SHP77 treated with DMSO at 0.1 percent for 48 hours (cell line): ENCODE data around the gene ANXA3.
A peak's percentile ranks its signal among the peaks of the same experiment; 100 is the strongest.

ENCODE experiments used
- DNase-seq: peaks from one replicate; lab custom pipeline; 2025; lab: John Stamatoyannopoulos, UW

The ANXA3 gene

DNA sequence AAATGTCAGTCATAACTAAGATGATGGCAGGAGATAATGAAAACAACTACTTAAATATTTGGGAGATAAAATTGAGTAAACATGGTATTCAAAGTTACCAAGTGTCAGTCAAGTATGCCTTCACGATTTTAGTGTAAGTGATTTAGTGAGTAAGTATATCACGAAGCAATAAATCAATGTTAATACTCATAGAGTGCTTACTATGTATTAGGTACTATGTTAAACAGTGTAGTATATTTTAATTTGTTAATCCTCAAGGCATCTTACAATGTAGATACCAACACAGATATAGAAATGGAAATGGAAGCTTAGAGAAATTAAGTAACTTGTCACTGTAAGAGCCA lies 59.6 kb downstream of the ANXA3 start:
- DNase-seq: no peak

DNA sequence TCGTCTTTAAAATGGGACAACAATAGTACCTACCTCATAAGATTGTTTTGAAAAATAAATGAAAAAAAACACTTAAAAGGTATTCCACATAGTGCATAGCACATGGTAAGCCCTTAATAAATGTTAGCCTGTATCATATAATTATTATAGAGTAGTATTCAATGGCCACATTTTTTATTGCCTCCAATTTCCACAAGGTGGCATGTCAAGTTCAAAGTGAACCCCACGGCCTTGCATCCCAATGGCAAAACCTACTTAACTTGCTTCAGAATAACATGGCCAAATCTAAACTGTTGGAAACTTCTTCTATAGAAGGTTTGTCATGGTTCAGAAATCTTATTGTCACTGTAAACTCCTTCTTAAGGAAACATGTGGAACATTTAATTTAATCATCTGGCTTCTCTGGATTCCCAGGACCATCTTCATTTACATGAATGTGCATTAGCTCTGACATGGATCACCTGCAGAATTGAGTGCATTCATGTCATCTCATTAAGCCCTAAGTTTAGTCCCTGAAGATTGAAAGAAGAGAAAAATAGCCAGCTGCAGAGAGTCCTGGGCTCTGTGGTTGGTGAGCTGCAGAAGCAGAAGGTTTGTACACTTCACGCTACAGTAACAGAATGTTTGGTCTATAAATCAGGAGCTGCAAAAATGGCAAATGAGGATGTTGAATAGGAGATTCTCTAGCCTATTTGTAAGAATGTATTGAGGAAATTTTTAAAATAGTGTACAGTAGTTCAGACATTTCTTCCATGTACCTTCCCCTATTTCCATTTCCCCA lies 61.0 kb downstream of the ANXA3 start:
- DNase-seq: no peak

DNA sequence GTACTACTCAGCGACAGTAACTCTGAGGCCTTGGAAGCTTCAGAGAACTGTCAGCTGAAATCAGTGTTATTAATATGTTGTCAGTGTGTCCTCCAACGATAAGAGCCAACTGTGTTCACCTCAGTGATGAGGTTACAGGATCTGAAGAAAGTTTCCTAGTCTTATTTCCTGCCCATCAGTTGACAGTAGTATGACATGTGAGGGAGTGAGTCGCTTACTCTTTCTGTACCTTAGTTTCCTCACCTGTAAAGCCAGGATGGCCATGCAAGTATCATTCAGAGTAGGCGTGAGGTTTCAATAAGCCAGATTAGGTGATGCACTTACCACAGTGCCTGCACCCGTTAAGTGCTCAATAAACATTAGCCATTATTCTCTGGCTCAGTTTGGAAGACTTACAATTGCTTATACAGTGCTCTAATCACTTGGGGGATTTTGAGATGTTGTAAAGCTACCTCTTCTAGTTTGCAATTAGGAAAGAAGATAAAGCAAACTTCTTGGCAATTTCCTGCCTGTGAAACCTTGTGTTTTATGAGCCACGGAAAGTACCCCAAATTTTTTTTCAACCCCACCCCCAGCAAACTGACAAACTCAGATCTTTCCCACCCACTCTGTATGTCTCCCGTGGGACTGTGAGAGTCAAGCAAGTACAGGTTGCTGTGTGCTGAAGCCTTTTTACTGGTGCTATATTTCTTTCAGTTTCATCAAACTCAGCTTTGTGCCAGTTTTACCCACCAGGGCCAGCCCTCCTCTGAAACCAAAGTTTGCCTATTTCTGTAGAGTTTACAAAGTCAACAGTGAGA lies 62.2 kb downstream of the ANXA3 start:
- DNase-seq: no peak

DNA sequence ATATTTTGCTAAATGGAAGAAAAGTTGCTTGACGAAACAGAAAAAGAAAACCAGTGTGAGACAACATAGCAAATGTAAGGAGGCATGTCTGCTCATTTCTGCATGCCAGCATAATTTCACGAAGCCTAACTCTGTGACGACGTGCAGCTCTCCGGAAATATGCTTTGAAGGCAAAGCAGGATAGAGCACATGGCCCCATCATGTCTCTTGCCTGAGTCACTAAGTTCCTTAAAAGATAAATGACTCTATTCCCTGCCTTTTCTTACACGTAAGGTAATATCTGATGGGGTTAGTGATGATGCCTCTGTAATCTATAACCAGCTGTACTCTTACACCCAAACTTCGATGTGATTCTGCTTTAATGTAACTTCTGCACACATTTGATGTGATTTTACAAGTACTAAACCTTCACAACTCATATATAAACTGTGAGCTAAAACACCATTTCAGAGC lies 64.5 kb downstream of the ANXA3 start:
- no peak for DNase-seq

DNA sequence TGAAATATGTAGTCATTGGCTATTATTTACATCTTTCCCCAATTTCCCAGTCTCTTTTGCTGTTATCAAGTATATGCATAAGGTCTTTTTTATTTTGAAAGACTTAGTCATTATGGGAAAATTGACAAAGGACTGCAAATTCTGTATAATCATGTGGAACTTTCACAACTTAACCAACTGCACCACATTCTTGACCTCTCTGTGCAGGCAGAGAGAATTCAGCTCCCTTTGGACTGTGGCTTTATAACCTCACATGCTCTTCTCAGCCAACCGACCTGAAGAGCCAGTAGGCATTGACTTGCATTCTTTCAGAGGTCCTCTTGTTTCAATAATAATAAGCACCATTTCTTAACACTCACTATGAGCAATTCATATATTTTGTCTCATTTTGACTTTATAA lies 66.9 kb downstream of the ANXA3 start:
- DNase-seq: no peak

DNA sequence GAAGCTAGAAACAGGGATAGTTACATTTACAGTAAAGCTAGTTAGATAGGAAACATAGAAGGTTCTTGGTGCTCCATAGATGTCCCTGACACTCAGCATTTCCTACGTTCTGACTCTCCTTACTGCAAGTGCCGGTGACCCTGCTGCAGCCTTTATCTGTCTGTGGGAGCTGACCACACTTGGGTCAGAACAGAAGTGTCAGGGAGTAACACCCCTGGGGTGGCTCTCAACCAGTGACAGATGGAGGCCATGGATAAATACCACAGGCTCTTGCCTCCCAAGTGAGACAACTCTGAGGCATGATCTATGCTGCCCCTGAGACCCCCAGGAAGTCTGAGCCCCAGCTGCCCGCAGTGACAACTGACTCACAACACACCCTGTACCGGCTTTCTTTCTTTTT lies 69.8 kb downstream of the ANXA3 start:
- no peak for DNase-seq

DNA sequence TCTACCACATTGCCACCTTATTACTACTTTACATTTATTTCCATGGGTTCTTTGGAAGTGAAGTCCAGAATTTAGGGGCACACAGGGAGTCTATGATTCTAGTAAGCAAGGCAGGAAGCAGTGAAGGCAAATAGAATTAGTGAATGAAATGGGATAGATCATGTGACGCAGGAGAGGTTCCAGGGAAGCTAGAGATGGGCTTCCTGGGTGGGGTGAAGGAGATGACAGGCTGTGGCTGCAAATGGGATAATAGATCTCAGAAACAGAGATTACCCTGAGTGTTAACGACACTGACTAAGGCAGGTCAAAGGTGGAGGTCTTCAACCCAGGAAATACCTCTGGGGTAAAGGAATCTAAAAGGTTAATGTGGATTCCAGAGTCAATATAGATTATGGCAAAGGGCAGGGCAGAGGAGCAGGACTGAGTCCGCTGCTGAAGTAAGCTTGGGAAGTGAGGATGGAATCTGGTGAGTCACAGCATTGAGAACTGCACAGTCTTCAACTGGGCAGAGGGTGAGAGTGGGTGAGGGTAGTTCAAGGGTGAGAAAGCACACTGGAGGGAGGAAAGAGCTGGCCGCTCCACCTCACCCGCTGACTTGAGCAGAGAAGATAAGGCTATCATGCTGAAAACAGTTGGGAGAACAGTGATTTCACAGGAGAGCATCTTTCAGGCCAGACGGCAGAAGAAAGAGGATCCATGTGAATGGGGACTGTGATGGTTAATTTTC lies 70.8 kb downstream of the ANXA3 start:
- DNase-seq: no peak

DNA sequence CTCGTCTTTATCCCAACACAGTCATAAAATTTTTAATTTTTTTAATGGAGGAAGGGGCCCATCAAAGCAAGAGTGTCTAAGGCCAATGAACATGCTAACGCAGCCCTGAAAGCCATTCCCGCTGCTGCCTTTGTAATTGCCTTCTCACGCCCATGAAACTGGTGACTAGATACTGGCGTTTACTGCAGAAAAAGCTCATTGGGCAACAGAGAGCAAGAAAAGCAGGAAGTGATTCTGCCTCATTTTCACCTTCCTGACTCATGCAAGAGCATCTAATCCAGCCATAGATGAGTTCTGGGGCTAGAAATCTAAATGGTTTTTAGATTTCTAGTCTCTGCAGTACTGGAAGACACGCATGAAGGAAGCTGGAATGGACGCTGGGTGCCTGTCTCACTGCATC lies 72.5 kb downstream of the ANXA3 start:
- DNase-seq: no peak

DNA sequence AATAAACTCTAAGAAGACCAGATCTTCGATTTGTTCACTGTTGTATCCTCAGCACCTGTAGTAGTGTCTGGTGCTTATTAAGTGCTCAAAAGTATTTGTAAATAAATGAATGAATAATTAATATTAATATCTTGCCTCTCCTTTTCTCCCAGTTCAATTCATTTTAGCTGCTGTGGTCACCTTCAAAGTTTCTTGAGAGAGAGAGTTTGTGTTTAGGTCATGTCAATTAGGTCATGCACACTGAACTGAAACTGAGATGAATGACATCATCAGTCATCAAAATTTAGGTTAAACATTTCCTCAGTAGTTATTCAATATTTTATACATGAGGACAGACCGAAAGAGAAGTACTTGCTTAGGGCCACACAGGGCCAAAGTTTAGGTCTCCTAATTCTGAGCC lies 73.5 kb downstream of the ANXA3 start:
- DNase-seq: no peak

DNA sequence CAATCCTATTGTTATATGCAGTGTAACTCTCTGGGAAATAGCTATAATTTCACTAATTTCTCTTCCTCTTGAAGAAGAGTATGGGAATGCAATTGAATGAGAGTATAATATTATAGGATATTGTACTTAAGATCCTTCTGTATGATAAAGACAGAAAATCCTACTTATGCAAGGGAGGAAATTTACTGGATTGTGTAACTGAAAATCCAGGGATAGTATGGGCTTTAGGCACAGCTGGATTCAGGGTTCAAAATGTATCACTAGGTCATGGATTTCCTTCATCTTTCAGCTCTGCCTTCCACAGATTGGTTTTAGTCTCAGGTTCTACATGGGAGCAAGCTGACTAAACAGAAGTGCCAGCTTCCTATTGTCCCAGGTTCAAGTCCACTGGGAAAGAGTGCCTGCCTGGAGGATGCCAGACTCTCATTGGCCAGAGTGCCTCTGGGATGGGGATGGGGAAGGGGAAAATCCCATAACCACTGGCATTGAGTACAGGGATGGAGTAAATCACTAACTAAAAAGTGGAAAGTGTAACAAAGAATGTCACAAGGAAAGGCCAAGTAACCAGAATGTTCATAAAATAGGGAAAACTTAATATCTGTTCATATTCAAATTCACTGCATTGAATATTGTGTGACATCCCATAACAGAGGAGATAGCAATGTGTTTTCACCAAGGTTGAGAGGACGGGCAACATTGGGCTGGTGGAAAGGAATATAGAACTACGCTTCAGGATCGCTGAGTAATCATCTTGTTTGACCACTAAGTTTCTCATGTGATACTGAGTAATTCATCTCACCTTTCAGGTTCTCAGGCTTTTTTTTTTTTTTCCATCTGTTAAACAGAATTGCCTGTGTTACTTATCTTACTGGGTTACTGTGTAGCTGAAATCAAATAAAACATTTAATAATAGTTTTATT lies 75.7 kb downstream of the ANXA3 start:
- no peak for DNase-seq

DNA sequence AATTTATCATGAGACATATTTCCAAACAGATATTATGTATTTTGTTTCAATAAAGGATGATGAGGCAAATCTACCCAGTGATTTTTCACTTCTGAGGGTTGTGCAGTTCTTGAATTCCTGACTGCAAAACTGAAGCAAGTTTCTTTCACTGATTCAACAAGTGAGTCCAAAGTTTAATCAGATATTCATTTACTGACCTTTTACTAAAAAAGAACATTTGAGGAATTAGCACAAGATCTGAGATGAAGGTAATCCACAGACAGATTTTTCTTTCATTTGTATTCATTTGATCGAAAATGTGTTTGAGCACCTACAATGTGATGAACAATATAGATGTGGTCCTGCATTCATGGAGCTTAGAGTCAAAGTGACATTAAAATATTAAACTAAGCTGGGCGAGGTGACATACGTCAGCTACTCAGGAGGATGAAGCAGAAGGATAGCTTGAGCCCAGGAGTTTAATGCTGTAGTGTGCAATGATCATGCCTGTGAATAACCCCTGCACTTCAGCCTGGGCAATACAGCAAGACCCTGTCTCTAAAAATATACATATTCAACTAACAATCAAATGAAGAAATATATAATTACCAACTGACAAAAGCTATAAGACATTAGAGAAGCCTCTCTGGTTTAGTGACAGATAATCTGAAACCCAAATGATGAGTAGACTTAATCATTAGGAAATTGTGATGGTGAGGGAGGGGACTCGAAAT lies 76.6 kb downstream of the ANXA3 start:
- DNase-seq: no peak

DNA sequence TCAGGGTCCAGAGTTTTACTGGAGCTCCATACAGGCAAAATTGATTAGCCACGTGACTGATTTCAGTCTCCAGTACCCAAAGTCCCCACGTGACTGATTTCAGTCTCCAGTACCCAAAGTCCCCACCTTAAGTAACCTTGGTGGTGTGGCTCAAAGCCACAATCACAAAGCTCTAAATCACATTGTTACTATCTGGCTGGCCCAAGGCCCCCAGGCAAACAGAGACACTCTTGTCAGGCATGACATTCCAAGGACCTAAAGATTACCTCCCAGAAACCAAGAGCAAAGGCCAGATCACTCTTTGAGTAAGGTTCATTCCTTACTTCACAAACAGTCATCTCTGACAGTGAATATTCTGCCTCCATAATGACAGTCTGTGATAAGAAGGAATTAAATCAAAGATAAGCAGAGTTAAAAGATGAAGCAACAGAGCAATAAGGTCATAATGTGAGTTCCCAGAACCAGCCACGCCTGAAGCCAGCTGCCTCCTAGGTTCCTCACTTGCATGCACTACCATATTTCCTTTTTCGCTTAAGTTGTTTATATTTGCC lies 78.5 kb downstream of the ANXA3 start:
- DNase-seq: no peak

DNA sequence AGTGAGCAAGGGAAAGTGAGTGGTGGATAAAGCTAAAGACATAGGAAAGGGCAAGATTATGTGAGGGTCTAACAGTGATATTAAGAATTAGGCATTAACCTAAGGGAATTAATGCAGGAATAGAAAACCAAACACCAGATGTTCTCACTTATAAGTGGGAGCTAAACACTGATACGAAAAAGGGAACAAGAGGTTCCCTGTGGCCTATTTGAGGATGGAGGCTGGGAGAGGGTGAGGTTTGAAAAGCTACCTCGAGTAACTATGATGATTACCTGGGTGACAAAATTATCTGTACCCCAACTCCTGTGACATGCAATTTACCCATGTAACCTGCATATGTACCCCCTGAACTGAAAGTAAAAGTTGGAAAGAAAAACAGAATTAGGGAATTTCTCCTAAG lies 79.0 kb downstream of the ANXA3 start:
- DNase-seq: no peak

DNA sequence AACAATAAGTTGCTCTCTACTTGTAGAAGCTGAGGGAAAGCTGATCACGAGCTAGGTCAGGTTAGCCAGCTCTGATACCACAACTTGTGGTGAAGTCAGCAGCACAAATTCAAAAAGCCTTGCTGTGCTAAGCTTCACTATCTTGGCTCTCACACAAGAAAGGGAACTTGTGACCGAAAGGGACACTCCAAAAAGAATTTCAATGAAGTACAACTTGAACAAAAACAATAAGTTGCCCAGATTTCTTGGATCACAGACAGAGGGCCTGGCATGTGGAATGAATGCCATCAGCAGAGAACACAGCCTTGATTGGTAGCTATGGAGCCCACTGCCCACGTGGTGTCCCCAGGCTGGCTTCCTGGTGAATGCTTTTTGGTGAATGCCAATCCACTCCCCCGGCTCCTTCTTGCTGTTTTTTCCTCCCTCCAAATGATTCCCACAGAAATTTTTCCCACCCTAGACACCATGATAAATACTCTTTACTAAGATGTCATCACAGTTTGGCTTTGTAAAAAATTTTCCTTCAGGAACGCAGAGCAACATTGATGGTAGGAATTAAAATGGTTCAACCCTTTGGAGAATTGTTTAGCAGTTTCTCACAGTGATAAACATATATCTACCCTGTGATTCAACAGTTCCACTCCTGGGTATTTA lies 82.6 kb downstream of the ANXA3 start:
- DNase-seq: no peak

DNA sequence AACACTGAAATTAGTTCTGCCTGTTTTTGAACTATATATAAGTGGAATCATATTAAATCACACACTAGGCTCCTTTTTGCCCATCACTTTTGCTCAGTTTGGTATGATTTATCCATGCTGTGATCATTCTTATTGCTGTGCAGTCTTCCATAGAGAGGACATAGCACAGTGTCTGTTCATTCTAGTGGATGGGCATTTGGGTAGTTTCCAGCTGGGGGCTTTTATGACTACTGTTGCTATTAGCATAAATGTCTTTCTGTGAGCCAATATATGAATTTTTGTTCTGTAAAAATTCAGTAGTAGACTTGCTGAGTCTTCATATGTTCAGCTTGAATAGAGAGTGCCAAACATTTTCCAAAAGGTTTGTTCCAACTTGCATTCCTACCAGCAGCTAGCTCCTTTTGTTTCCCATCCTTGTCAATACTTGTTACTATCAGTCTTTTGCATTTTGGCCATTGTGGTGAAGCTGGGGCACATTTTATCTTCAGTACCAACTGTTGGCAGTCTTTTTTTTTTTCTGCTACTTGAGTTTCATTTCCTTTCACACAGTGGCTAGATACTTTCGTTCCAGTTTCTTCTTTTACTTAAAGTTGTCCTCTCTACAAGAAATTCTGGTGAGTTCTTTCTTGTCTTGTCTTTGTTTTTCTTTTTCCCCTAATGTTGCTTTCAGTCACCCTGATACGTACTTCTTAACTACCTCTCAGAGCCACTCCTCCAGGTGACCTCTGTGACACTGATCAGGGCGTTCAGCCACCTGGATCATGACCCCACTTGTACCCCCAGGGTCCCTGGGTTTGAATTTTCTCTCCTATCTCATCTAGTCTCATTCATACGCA lies 87.0 kb downstream of the ANXA3 start:
- no peak for DNase-seq

DNA sequence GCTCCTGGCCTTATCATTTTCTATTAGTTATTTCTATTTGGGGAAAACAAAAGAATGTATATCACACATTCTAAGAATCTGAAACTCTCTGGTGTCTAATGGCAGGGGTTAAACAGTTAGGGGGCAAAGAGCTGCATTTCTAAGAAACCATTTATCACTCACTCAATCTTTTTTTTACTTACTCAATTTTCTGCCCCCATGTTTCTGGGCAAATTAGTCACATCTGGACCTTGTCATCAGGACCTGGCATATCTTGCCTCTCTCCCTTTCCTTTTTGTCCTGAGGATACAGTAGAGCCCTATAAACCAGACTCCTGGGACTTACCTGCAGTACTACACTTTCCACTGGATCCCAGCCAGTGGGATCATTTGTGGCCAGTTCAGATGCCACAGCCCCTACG lies 89.1 kb downstream of the ANXA3 start:
- DNase-seq: no peak

DNA sequence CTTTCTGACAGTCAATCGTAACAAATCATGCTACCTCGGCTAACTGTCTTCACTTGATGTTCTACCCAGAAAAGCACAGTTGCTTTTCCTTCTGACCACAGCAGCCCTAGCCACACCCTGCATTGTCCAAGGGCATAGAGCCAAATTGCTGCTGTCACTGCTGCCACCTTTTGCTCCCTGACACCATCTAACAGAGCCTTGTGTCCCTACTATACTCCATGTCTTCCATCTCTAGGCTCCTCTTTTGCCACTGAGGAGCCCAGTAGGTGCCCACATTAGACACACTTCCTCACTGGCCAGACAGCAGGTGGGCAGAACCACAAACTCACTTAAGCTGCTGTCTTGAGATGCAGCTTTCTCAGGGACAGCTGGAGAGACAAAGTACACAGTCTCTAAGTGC lies 91.4 kb downstream of the ANXA3 start:
- DNase-seq: no peak

DNA sequence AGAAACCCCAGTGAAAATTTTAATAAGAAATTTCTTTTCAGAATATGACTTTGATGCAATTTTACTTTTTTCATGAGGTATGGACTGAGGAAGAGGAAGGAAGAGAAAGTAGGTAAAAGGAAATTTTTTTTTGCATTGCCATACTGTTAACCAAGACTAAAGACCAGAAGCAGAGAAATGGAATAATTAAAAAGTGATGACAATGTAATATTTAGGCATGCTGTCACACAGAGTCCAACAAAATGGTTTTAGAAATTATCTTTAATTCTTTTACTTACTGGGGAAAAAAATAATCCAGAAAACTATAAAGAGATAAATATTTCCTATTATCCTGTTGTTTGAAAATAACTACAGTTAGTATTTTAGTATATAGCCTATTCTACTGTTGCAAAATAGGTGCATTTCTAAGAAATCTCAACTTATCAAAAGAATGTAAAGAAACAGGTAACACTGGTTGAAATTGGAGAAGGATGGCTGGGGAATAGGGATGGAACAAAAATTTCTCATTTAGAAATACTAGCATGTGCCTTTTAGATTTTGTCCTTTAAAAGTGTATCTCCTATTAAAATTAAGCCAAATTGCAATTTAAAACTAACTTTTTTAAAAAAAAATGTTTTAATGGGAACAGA lies 92.6 kb downstream of the ANXA3 start:
- no peak for DNase-seq

DNA sequence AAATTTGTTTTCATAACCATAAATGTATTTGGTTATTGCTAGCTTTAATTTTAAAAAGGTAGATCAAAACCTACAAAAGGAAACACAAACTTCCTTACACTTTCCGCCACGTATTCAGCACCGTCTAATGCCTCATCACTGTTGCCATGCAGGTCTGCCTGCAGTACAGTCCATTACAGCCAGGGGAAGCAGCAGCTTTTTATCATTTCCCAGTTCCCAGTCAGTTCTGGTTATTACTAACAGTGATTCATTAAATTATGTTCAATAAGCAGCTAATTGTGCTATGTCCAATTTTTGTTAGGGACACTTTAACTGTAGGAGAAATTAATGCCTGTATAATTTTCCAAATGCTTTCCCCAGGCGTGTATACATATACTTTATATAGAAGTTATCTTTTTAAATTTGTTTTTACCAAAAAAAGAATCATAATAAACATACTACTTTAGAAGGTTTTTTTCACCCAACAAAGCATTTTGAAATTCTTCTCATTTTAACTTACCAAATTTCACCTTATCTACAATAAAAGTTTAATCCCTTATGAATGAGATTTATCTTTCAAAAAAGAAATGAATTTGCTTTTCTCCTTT lies 93.3 kb downstream of the ANXA3 start:
- DNase-seq: peak; percentile 37
